Activated T-helper 9 cell treated with anti-CD3 and anti-CD28 coated beads, Interleukin-2, amount 50 U/mL, for 16 hours (primary cell): ENCODE results near the gene RNF5.
"Not testable (repeated sequence)": the region's sequence is repeated elsewhere in the genome, so short reads cannot be mapped to it uniquely, and the experiment has no call there.

Source experiments
- DNase-seq: peaks from one replicate; pipeline ENCODE4 v3.0.0-alpha.2; 2020; ENCODE audit warnings: low read depth

Gene RNF5, protein sequence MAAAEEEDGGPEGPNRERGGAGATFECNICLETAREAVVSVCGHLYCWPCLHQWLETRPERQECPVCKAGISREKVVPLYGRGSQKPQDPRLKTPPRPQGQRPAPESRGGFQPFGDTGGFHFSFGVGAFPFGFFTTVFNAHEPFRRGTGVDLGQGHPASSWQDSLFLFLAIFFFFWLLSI

DNA sequence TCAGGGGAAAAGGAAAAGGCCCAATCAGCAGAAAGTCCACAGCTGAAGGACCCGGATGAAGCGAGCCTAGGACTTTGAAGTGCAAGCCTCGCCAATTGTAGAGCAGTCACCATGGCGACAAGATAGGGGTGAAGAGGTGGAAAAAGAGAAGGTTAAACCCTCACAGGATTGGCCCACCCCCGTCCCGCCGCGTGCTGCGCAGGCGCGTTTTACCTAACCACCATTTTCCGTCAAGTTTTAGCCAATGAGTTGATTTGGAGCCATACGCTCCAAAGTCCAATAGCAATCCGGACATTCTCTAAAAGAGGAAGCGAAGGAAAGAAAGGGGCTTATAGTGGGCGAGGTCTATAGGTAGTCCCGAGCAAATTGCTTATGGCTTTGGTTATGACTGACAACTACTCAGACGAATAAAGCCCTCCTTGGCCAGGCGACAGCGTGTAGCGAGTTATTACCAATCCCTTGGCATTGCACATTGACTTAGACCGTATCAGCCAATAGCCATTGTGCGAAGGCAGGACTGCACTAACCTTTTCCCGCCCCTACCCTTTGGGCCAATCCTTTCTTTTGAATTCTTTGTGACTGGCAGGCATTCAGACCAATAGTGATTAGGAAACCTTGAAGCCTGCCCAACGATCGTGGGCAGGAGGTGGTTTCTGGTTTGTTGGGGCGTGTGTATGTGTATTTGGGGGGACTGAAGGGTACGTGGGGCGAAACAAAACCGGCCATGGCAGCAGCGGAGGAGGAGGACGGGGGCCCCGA lies at the start of gene RNF5:
Gene RNF5 (plus strand): TSS at position 618 of the 759 bp plus-strand sequence. CDS start 107 bp downstream, at position 725.
- DNase-seq, result peak; percentile 86

- DNase-seq, result no peak
Measured at GRCh38 chr6:32128751-32129296, 49.4 kb upstream of the RNF5 start.

GRCh38 chr6:32129297-32130088 lies 48.7 kb upstream of the RNF5 start:
- no peak for DNase-seq

- DNase-seq, result no peak
Measured at GRCh38 chr6:32131439-32131948, 46.7 kb upstream of the RNF5 start.

- no peak for DNase-seq
Measured at GRCh38 chr6:32132110-32132509, 46.1 kb upstream of the RNF5 start.

GRCh38 chr6:32133786-32134185 lies 44.4 kb upstream of the RNF5 start:
- DNase-seq, result no peak

- no peak for DNase-seq
Measured at GRCh38 chr6:32137454-32137853, 40.8 kb upstream of the RNF5 start.

GRCh38 chr6:32139590-32139989 lies 38.6 kb upstream of the RNF5 start:
- DNase-seq, result no peak

DNA sequence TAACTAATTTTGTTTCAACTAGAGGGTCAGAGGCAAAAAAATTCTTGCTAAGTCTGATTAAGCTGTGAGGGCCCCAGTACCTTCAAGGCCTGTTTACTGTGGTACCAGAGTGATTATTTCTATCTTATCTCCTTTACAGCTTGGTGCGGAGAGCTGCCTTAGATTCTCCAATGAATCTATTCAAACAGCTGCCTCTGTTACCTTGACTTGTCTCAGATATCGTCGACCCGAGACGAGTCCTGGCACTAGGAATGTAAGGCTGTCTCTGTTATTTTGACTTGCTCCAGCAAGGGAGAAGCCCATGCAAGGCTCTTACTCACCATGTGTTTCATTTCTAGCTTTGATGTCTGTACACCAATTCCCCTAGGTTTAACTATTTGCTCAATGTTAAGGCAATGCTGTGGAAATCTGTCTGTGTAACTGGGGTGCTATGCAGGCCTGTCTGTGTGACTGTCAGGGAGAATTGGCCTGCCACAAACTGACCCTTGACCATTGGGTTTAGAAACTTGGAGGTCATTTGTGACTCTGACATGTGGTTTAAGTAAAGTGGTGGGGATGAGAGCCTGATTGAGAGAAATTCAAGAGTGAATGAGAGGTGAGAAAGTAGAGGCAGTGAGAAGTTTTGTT lies 37.7 kb upstream of the RNF5 start:
- no peak for DNase-seq

GRCh38 chr6:32144238-32144637 lies 34.0 kb upstream of the RNF5 start:
- DNase-seq, result not testable (repeated sequence)

DNA sequence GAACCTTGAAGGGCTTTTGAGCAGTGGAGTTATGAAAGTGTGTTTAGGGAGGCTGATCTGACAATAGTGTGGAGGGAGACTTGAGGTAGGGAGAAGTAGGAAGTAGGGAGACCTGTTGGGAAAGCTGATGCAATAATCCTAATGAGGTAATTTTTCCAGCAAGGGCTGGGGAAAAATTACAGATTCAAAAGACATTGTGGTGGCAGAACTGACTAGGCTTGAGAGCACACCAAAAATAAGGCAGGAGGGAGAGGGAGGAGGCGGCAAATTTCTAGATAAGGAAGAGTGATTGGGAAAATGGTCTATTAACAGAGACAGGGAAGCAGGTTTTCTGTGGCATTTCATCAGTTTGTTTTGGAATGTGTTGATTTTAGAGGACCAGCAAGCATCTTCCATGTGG lies 31.9 kb upstream of the RNF5 start:
- DNase-seq, result no peak

GRCh38 chr6:32146687-32147086 lies 31.5 kb upstream of the RNF5 start:
- no peak for DNase-seq

GRCh38 chr6:32147401-32148132 lies 30.6 kb upstream of the RNF5 start:
- no peak for DNase-seq

- DNase-seq, result peak; percentile 53
Measured at GRCh38 chr6:32148289-32149091, 29.7 kb upstream of the RNF5 start.

GRCh38 chr6:32149092-32149755 lies 29.0 kb upstream of the RNF5 start:
- no peak for DNase-seq

GRCh38 chr6:32149932-32150870 lies 28.0 kb upstream of the RNF5 start:
- DNase-seq, result no peak

- DNase-seq, result no peak
Measured at GRCh38 chr6:32151181-32151862, 26.9 kb upstream of the RNF5 start.
